ENCODE data around the gene MALT1.

MALT1 gene

DNA sequence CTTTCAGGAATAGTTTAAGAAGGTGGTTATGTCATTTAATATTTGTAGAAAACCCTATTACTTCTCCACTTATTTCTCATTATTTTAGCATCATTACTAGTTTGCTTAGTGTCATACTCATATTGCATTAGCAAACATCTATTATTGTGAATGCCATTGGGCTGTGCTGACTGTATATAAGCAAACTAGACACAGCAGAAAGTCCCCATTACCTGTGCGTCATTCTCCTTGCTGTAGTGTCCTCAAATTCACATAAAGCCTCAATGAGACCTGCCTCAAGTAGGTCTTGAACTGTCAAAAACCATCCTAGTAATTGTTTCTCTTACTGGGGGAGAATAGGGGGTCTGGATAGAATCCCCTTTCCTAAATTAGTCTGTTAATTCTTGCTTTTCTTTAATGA is 43.6 kb downstream of the MALT1 start:
- no peak for TF ChIP-seq CTCF (IDR thresholded peaks at IDR 0.05; ENCODE audit: control insufficient read depth, extremely low read depth, insufficient read depth)
- H3K4me3 ChIP-seq (ENCODE audit: low read depth, low read length) = no peak overlapping the region
- no peak for DNase-seq (ENCODE audit: low read depth)

GRCh38 chr18:58715540-58715939 is 44.3 kb downstream of the MALT1 start:
- H3K4me3 ChIP-seq (ENCODE audit: low read depth, low read length) = no peak overlapping the region
- no peak for TF ChIP-seq CTCF (IDR thresholded peaks at IDR 0.05; ENCODE audit: control insufficient read depth, extremely low read depth, insufficient read depth)
- DNase-seq (ENCODE audit: low read depth) = no peak

DNA sequence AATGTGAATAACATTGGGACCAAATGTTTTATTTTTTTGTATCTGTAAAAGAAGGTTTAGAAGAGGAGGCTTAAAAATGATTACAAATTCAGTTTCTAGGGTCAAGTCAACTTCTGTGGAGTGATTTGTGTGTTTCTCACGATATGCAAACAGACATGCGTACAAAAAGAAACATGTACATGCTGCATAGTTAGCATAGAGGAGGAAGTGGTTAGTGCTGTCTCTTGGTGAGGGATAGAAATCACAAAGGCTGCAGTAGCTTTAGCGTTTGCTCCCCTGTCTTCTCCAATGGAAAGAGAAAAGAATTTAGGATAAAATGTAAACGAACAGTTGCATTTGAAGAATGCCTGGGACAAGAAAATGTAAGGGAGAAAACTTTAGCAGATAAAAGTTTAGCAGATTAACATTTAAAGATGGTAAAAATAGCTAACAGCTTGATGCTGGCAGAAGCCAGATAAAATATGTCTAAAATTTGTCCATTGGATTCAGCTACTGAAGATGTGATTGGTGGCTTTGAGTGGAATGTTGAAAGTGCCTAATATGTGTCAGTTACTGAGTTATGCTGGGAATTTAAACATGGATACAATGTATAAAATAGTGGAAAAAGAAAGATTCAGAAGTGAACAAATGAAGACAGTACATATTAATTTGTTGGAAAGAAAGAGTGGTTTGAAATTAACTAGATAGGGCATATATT is 44.9 kb downstream of the MALT1 start:
- no peak overlapping the region for H3K4me3 ChIP-seq (ENCODE audit: low read depth, low read length)

GRCh38 chr18:58721566-58722239 is 50.4 kb downstream of the MALT1 start:
- no peak for TF ChIP-seq CTCF (IDR thresholded peaks at IDR 0.05; ENCODE audit: control insufficient read depth, extremely low read depth, insufficient read depth)
- DNase-seq (ENCODE audit: low read depth) = no peak

More for the DNA sequence above, 44.9 kb downstream of the MALT1 start:
- DNase-seq (ENCODE audit: low read depth) = no peak
- no peak for TF ChIP-seq CTCF (IDR thresholded peaks at IDR 0.05; ENCODE audit: control insufficient read depth, extremely low read depth, insufficient read depth)

DNA sequence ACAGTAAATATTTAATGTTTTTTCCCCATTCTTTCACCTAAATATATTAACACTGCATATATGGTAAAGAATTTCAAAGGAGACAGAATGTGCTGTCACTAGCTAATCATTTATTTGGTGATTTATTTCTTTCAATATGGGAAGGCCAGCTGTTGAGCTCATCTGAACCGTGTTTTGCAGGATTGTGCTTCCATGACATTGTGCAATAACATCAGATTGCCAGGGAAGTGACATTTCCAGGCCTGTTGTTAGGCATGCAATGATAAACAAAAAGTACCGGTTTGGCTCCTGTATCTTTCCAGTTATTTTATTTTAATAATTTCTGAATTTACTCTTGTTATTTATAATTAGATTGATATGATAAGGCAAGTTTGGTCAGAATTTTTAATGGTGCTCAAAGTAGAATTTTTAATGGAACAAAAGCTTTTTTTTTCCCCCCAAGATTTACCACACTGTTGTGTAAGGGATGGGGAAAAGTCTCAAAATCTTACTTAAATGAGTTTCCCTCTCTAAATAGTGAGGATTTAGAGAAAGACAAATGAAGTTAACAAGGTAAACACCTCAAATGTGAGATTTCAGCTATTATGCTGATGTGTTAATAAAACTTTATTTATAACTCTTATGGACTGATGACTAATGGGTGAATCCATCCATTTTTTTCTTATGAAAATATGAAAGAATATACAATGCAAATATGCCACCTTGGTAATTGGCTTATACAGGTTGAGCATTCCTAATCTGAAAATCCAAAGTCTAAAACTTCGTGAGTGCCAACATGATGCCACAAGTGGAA is 52.7 kb downstream of the MALT1 start:
- DNase-seq (ENCODE audit: low read depth) = peak; percentile 50
- TF ChIP-seq CTCF (IDR thresholded peaks at IDR 0.05; ENCODE audit: control insufficient read depth, extremely low read depth, insufficient read depth) = no peak
- H3K4me3 ChIP-seq (ENCODE audit: low read depth, low read length) = no peak overlapping the region

More at GRCh38 chr18:58721566-58722239, 50.4 kb downstream of the MALT1 start:
- H3K4me3 ChIP-seq (ENCODE audit: low read depth, low read length) = no peak overlapping the region

- no peak for DNase-seq (ENCODE audit: low read depth)
- no peak for TF ChIP-seq CTCF (IDR thresholded peaks at IDR 0.05; ENCODE audit: control insufficient read depth, extremely low read depth, insufficient read depth)
- no peak overlapping the region for H3K4me3 ChIP-seq (ENCODE audit: low read depth, low read length)
These were observed 55.4 kb downstream of the MALT1 start for GRCh38 chr18:58726671-58727070.

Data from LNCaP clone FGC (cell line).